Neural cell (in vitro differentiated cells): ENCODE measurements around the gene MAMDC4. TPM values are rescaled to one million over a fixed set of nuclear protein-coding genes. Genes with fewer than 3 reads are reported as not detected.

Experiments
- H2AFZ ChIP-seq: fragments of 200-600, 300-800 bp; sonication (generic), shearing (Covaris generic); 2 replicates; pipeline ENCODE4 v1.6.0; 2014; ENCODE audit warnings: low read depth, mild to moderate bottlenecking, antibody characterized with exemption, low read length, moderate library complexity
- H3F3A ChIP-seq: fragments of 200-600 bp; shearing (Covaris generic); 2 replicates; pipeline ENCODE4 v1.6.1; 2016; ENCODE audit warnings: mild to moderate bottlenecking, moderate library complexity, mixed read lengths, antibody characterized with exemption, low read length; ENCODE audit not compliant: insufficient read depth, poor library complexity, severe bottlenecking
- H3K27ac ChIP-seq: fragments of 200-600, 300-800 bp; sonication (generic), shearing (Covaris generic); 2 replicates; pipeline ENCODE4 v1.5.1; 2014; ENCODE audit warnings: mild to moderate bottlenecking, low read length, moderate library complexity
- H3K27me3 ChIP-seq: fragments of 300-800, 200-600 bp; sonication (generic), shearing (Covaris generic); 2 replicates; pipeline ENCODE4 v1.6.0; 2014; ENCODE audit warnings: mild to moderate bottlenecking, low read depth, low read length, moderate library complexity; ENCODE audit not compliant: insufficient read depth
- H3K36me3 ChIP-seq: fragments of 300-800, 200-600 bp; sonication (generic), shearing (Covaris generic); 2 replicates; pipeline ENCODE4 v1.5.1; 2014; ENCODE audit warnings: mild to moderate bottlenecking, antibody characterized with exemption, low read length, moderate library complexity; ENCODE audit not compliant: insufficient read depth
- H3K4me2 ChIP-seq: fragments of 300-800, 200-600 bp; sonication (generic), shearing (Covaris generic); 2 replicates; pipeline ENCODE4 v1.6.0; 2014; ENCODE audit warnings: mild to moderate bottlenecking, low read length
- H3K4me3 ChIP-seq: fragments of 300-800, 200-600 bp; sonication (generic), shearing (Covaris generic); 2 replicates; pipeline ENCODE4 v1.5.1; 2014; ENCODE audit warnings: mild to moderate bottlenecking, low read length, moderate library complexity
- H3K79me2 ChIP-seq: fragments of 200-600 bp; shearing (Covaris generic); replicated peaks from 2 replicates; pipeline ENCODE4 v1.6.0; 2014; ENCODE audit warnings: mild to moderate bottlenecking, low read length, moderate library complexity; ENCODE audit not compliant: insufficient read depth
- H3K9ac ChIP-seq: fragments of 300-800, 200-600 bp; sonication (generic), shearing (Covaris generic); 2 replicates; pipeline ENCODE4 v1.6.1; 2016; ENCODE audit warnings: mild to moderate bottlenecking, low read length, mixed read lengths
- H3K9me2 ChIP-seq: fragments of 200-600 bp; shearing (Covaris generic); 2 replicates; pipeline ENCODE4 v1.6.1; 2016; ENCODE audit warnings: mild to moderate bottlenecking, low read length, mixed read lengths; ENCODE audit not compliant: insufficient read depth
- H3K9me3 ChIP-seq: fragments of 200-600, 300-800 bp; sonication (generic), shearing (Covaris generic); 2 replicates; pipeline ENCODE4 v1.6.1; 2016; ENCODE audit warnings: mild to moderate bottlenecking, mixed run types, low read length, moderate library complexity, mixed read lengths
- H4K20me1 ChIP-seq: fragments of 200-600 bp; shearing (Covaris generic); 2 replicates; pipeline ENCODE4 v1.6.1; 2016; ENCODE audit warnings: mild to moderate bottlenecking, mixed run types; ENCODE audit not compliant: insufficient read depth
- EP300 ChIP-seq: fragments of 450-650 bp; conservative IDR thresholded peaks from 2 replicates; pipeline ENCODE4 v1.6.1; 2014; ENCODE audit warnings: antibody characterized with exemption, mild to moderate bottlenecking, moderate library complexity; ENCODE audit not compliant: poor library complexity, severe bottlenecking
- EZH2 ChIP-seq: fragments of 200-600, 300-800 bp; shearing (Covaris generic), sonication (generic); IDR thresholded peaks from 2 replicates; pipeline ENCODE4 v1.6.1; 2014; ENCODE audit warnings: antibody characterized with exemption, low read length, borderline replicate concordance, mild to moderate bottlenecking; ENCODE audit not compliant: insufficient read depth, poor library complexity, severe bottlenecking
- MXI1 ChIP-seq: fragments of 450-650 bp; conservative IDR thresholded peaks from 2 replicates; pipeline ENCODE4 v1.6.1; 2014; ENCODE audit warnings: antibody characterized with exemption, mild to moderate bottlenecking; ENCODE audit not compliant: poor library complexity, severe bottlenecking
- POLR2AphosphoS5 ChIP-seq: IDR thresholded peaks from 2 replicates; pipeline ENCODE4 v1.6.1; 2012
- RAD21 ChIP-seq: fragments of 450-650 bp; conservative IDR thresholded peaks from 2 replicates; pipeline ENCODE4 v1.6.1; 2014; ENCODE audit warnings: antibody characterized with exemption, mild to moderate bottlenecking, moderate library complexity
- polyA plus RNA-seq: library from polyadenylated mRNA; depleted of rRNA; stranded (reverse); fragments of >200 nt; gene quantifications from 2 replicates; pipeline ENCODE4 v1.2.3, GENCODE V29; 2014
- small RNA-seq, 3 experiments: library from RNA; depleted of rRNA; stranded (forward); fragments of <200 nt; gene quantifications; one replicate each; pipeline ENCODE3, GENCODE V24; 2012
- TF ChIP-seq, protein P1 (sequence below): fragments of 450-650 bp; IDR thresholded peaks from 2 replicates; pipeline ENCODE4 v1.5.1; 2014; ENCODE audit warnings: antibody characterized with exemption, mild to moderate bottlenecking, moderate library complexity; ENCODE audit not compliant: poor library complexity, severe bottlenecking

Gene MAMDC4
- polyA plus RNA-seq, 1 donor from 2014 or later, result 13.1 TPM

DNA sequence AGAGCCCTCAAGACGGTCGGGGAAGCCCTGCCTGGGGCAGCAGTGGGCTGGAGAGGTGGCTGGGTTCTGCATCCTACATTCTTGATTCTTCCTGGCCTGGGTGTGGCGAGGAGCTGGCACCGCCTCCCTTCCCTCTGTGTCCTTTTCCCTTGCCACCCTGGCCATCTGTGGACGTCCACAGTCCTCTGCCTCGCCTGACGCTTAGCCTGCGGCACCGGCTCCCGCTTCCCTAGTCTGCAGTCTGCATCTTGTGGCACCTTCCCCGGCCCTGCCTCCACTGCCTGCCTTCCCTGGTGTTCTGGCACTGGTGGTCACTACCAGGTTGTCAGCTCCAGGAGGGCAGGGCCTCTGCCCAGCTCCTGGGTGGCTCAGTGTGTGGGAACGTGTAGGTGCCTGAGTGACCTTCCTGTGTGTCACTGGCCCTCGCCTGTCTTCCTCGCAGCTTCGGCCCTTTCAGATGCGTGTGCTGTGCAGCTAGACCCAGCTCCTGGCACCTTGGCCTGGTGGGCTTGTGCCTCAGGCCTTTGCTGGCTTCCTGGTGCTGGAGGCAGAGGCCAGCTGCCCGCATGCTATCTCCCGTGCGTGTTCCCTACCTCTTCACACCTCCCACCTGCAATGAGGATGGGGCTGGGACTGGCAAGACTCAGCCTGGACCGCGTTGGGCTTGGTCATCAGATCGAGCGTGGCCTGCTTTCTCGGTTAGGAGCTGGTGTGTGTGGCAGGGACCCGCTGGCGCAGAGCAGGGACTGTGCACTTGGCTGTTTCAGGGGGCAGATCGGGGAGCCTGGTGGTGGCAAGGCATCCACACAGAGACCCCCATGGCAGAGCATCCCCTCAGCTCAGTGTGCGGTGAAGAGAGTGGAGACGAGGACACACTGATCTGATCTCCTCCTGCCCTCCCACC is 55.1 kb downstream of the MAMDC4 start:
- H3K4me3 ChIP-seq, result no peak overlapping the region
- no peaks in the 10 kb centered on the region for H3K79me2 ChIP-seq
- no peak overlapping the region for H3K4me2 ChIP-seq
- H3K27me3 ChIP-seq, result no peaks in the 10 kb centered on the region
- no peaks in the 10 kb centered on the region for H3K9me3 ChIP-seq
- no peaks in the 10 kb centered on the region for H3F3A ChIP-seq
- no peaks in the 10 kb centered on the region for H3K36me3 ChIP-seq
- no peaks in the 10 kb centered on the region for H3K9me2 ChIP-seq
- no peak overlapping the region for H3K27ac ChIP-seq
- H3K9ac ChIP-seq, result no peak overlapping the region
- TF ChIP-seq EZH2 (no peak), EP300 (no peak), POLR2AphosphoS5 (no peak), MXI1 (no peak), RAD21 (no peak)
- TF ChIP-seq, protein P1, sequence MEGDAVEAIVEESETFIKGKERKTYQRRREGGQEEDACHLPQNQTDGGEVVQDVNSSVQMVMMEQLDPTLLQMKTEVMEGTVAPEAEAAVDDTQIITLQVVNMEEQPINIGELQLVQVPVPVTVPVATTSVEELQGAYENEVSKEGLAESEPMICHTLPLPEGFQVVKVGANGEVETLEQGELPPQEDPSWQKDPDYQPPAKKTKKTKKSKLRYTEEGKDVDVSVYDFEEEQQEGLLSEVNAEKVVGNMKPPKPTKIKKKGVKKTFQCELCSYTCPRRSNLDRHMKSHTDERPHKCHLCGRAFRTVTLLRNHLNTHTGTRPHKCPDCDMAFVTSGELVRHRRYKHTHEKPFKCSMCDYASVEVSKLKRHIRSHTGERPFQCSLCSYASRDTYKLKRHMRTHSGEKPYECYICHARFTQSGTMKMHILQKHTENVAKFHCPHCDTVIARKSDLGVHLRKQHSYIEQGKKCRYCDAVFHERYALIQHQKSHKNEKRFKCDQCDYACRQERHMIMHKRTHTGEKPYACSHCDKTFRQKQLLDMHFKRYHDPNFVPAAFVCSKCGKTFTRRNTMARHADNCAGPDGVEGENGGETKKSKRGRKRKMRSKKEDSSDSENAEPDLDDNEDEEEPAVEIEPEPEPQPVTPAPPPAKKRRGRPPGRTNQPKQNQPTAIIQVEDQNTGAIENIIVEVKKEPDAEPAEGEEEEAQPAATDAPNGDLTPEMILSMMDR, result no peak
- H4K20me1 ChIP-seq, result no peaks in the 10 kb centered on the region
- no peak overlapping the region for H2AFZ ChIP-seq

Small RNA genes lying within 50 kb of the gene (small RNA-seq; reads per million reads assigned to genes)
- gene MIR4292 (0 reads per million in 3 experiments), gene MIR4479 (0 to 0.53 (median 0) reads per million in 3 experiments)

Other genes with a start within 250 kb of the MAMDC4 start
- gene EGFL7, start 189.4 kb upstream of the MAMDC4 start, polyA plus RNA-seq, result 8.2 and 12.5 TPM in 2 replicates
- gene AGPAT2, start 164.9 kb upstream of the MAMDC4 start, polyA plus RNA-seq, result 1.3 TPM in 1 of 2 replicates, not detected in the other
- gene DIPK1B, start 139.8 kb upstream of the MAMDC4 start, polyA plus RNA-seq, result 65.1 and 78.7 TPM in 2 replicates
- gene LCN10, start 109.4 kb upstream of the MAMDC4 start, polyA plus RNA-seq, result not detected in 2 replicates
- gene LCN6, start 103.8 kb upstream of the MAMDC4 start, polyA plus RNA-seq, result not detected in 2 replicates
- gene LCN8, start 94.1 kb upstream of the MAMDC4 start, polyA plus RNA-seq, result not detected in 2 replicates
- not detected in 2 replicates for gene LCN15, start 87.8 kb upstream of the MAMDC4 start, polyA plus RNA-seq
- 30.1 and 33.1 TPM in 2 replicates for gene TMEM141, start 61.0 kb upstream of the MAMDC4 start, polyA plus RNA-seq
- gene CCDC183, start 56.0 kb upstream of the MAMDC4 start, polyA plus RNA-seq, result 5.5 and 8.8 TPM in 2 replicates
- gene RABL6, start 44.4 kb upstream of the MAMDC4 start, polyA plus RNA-seq, result 46.4 and 58.8 TPM in 2 replicates
- 1.5 TPM in 2 replicates for gene AJM1, start 9.9 kb upstream of the MAMDC4 start, polyA plus RNA-seq
- gene PHPT1, start 2.9 kb upstream of the MAMDC4 start, polyA plus RNA-seq, result 279 and 293 TPM in 2 replicates
- 613 and 677 TPM in 2 replicates for gene EDF1, start 14.0 kb downstream of the MAMDC4 start, polyA plus RNA-seq
- gene TRAF2, start 34.2 kb downstream of the MAMDC4 start, polyA plus RNA-seq, result 14.6 and 21.5 TPM in 2 replicates
- gene FBXW5, start 92.4 kb downstream of the MAMDC4 start, polyA plus RNA-seq, result 138 and 148 TPM in 2 replicates
- gene C8G, start 92.9 kb downstream of the MAMDC4 start, polyA plus RNA-seq, result not detected in 2 replicates
- 2.9 TPM in 1 of 2 replicates, not detected in the other for gene LCN12, start 99.9 kb downstream of the MAMDC4 start, polyA plus RNA-seq
- gene PTGDS, start 125.2 kb downstream of the MAMDC4 start, polyA plus RNA-seq, result 2.0 TPM in 1 of 2 replicates, not detected in the other
- gene LCNL1, start 130.6 kb downstream of the MAMDC4 start, polyA plus RNA-seq, result 0.76 TPM in 1 of 2 replicates, not detected in the other
- 276 and 346 TPM in 2 replicates for gene PAXX, start 140.1 kb downstream of the MAMDC4 start, polyA plus RNA-seq
- not detected in 2 replicates for gene CLIC3, start 144.2 kb downstream of the MAMDC4 start, polyA plus RNA-seq
- 30.6 and 52.0 TPM in 2 replicates for gene ABCA2, start 175.9 kb downstream of the MAMDC4 start, polyA plus RNA-seq
- 0.56 and 0.69 TPM in 2 replicates for gene FUT7, start 179.7 kb downstream of the MAMDC4 start, polyA plus RNA-seq
- 161 and 162 TPM in 2 replicates for gene NPDC1, start 193.8 kb downstream of the MAMDC4 start, polyA plus RNA-seq
- not detected in 2 replicates for gene ENTPD2, start 201.7 kb downstream of the MAMDC4 start, polyA plus RNA-seq
- gene SAPCD2, start 218.2 kb downstream of the MAMDC4 start, polyA plus RNA-seq, result 0.22 and 0.96 TPM in 2 replicates
- 0.21 and 0.36 TPM in 2 replicates for gene UAP1L1, start 225.2 kb downstream of the MAMDC4 start, polyA plus RNA-seq
- 72.0 and 90.9 TPM in 2 replicates for gene MAN1B1, start 234.6 kb downstream of the MAMDC4 start, polyA plus RNA-seq